B cell (primary cell): ENCODE results near the gene PATE4. TPM values are rescaled to one million over a fixed set of nuclear protein-coding genes. Genes with fewer than 3 reads are reported as not detected.
A peak's percentile ranks its signal among the peaks of the same experiment; 100 is the strongest.

Experiments
- ATAC-seq: fragments of 200-7000 bp; cut with Tn5 transposase; one replicate; pipeline ENCODE4 v1.10.0; 2021; ENCODE audit warnings: low read depth, mild to moderate bottlenecking, moderate number of reproducible peaks, moderate library complexity
- CTCF ChIA-PET: fragments of 350-600 bp; sonication (Branson Sonifier 250); formaldehyde crosslinking; loops from one replicate; lab custom pipeline; 2021; ENCODE audit warnings: antibody characterized with exemption, inconsistent platforms; lab: Charles Lee
- POLR2A ChIA-PET: fragments of 350-600 bp; sonication (Branson Sonifier 250); formaldehyde crosslinking; loops from one replicate; lab custom pipeline; 2021; ENCODE audit warnings: antibody characterized with exemption; lab: Charles Lee
- DNase-seq: peaks from one replicate; pipeline ENCODE4 v3.0.0; 2013
- H2AFZ ChIP-seq: 2 replicates; pipeline ENCODE4 v1.6.1; 2012; ENCODE audit warnings: mild to moderate bottlenecking, low read depth, low read length; ENCODE audit not compliant: insufficient read depth, poor library complexity, severe bottlenecking
- H3K27ac ChIP-seq, 2 donors: 1 replicate in 1 of 2; 2 replicates in 1 of 2; pipeline ENCODE4 v1.5.1; 2012 to 2013; ENCODE audit warnings: low read length in 2 of 2, mild to moderate bottlenecking in 2 of 2, moderate library complexity in 1 of 2
- H3K27me3 ChIP-seq, 4 experiments: fragments of 200-600 bp in 1 of 4; sonication (generic) in 1 of 4; replicated peaks in 1 of 4; 1 replicate in 2 of 4; 2 replicates in 2 of 4; pipeline versions ENCODE4 v1.6.1 to v1.7.0; 2013 to 2016; ENCODE audit warnings: low read length in 3 of 4, mild to moderate bottlenecking in 2 of 4, mixed read lengths in 1 of 4, moderate library complexity in 1 of 4; ENCODE audit not compliant: insufficient read depth in 4 of 4, control insufficient read depth in 3 of 4; ENCODE audit errors: control extremely low read depth in 1 of 4
- H3K36me3 ChIP-seq, 2 experiments: replicated peaks in 1 of 2; 1 replicate in 1 of 2; 2 replicates in 1 of 2; pipeline versions ENCODE4 v1.6.1 to v1.7.1; 2013; ENCODE audit warnings: low read length in 1 of 2; ENCODE audit not compliant: insufficient read depth in 2 of 2, control insufficient read depth in 1 of 2; ENCODE audit errors: control extremely low read depth in 1 of 2, extremely low read depth in 1 of 2
- H3K4me1 ChIP-seq, 2 donors: fragments of 200-600 bp in 1 of 2; sonication (generic) in 1 of 2; 1 replicate in 1 of 2; 2 replicates in 1 of 2; pipeline versions ENCODE4 v1.5.1 to v1.6.1; 2013 to 2017; ENCODE audit warnings: low read length in 2 of 2; ENCODE audit not compliant: control insufficient read depth in 2 of 2, insufficient read depth in 2 of 2
- H3K4me2 ChIP-seq: replicated peaks from 2 replicates; pipeline ENCODE3; 2012; ENCODE audit warnings: mild to moderate bottlenecking, low read depth, low read length; ENCODE audit not compliant: poor library complexity, severe bottlenecking
- H3K4me3 ChIP-seq, 5 experiments: fragments of 200-600 bp in 1 of 5; sonication (generic) in 1 of 5; 1 replicate in 3 of 5; 2 replicates in 2 of 5; pipeline versions ENCODE4 v1.5.1 to v1.7.0; 2011 to 2016; ENCODE audit warnings: low read length in 4 of 5, mild to moderate bottlenecking in 4 of 5, low read depth in 2 of 5, control low read depth in 1 of 5, moderate library complexity in 1 of 5; ENCODE audit not compliant: insufficient read depth in 1 of 5; ENCODE audit errors: control extremely low read depth in 1 of 5, extremely low read depth in 1 of 5
- H3K79me2 ChIP-seq: fragments of 200-600 bp; sonication (generic); one replicate; pipeline ENCODE4 v1.6.0; 2016; ENCODE audit warnings: low read length; ENCODE audit not compliant: control insufficient read depth, insufficient read depth
- H3K9ac ChIP-seq: fragments of 200-600 bp; sonication (generic); 2 replicates; pipeline ENCODE4 v1.6.1; 2017; ENCODE audit warnings: mild to moderate bottlenecking, low read length, moderate library complexity
- H3K9me3 ChIP-seq, 3 donors: one replicate each; pipeline versions ENCODE4 v1.6.1 to v1.7.1; 2013; ENCODE audit warnings: low read length in 2 of 3; ENCODE audit not compliant: control insufficient read depth in 2 of 3, insufficient read depth in 1 of 3; ENCODE audit errors: control extremely low read depth in 1 of 3
- H4K20me1 ChIP-seq: 2 replicates; pipeline ENCODE4 v1.6.0; 2012; ENCODE audit warnings: mild to moderate bottlenecking, low read length; ENCODE audit not compliant: insufficient read depth, control insufficient read depth, poor library complexity, severe bottlenecking
- H3K27ac Mint-ChIP-seq: one replicate; pipeline ENCODE4 v1.8.0; 2021; ENCODE audit warnings: mixed read lengths
- H3K27me3 Mint-ChIP-seq: one replicate; pipeline ENCODE4 v1.8.0; 2021; ENCODE audit warnings: mixed read lengths
- H3K4me1 Mint-ChIP-seq: one replicate; pipeline ENCODE4 v1.8.0; 2021; ENCODE audit warnings: mixed read lengths
- H3K4me3 Mint-ChIP-seq: one replicate; pipeline ENCODE4 v1.8.0; 2021; ENCODE audit warnings: mixed read lengths
- H3K9me3 Mint-ChIP-seq: one replicate; pipeline ENCODE4 v1.8.0; 2022; ENCODE audit warnings: mixed read lengths; ENCODE audit not compliant: insufficient read depth
- CTCF ChIP-seq: fragments of 200-600 bp; IDR thresholded peaks from one replicate; pipeline ENCODE4 v1.8.0; 2022; ENCODE audit warnings: antibody characterized with exemption, mild to moderate bottlenecking
- EZH2 ChIP-seq: IDR thresholded peaks from 2 replicates; pipeline ENCODE4 v1.6.1; 2012; ENCODE audit warnings: borderline replicate concordance, low read depth, mild to moderate bottlenecking, moderate library complexity, low read length; ENCODE audit not compliant: insufficient read depth, poor library complexity, severe bottlenecking
- WGBS: methylation state at CpG from one replicate; pipeline ENCODE4 v1.1.5; 2013; ENCODE audit warnings: missing lambda C conversion rate; ENCODE audit not compliant: insufficient coverage; 5-methylcytosine and 5-hydroxymethylcytosine counted together
- intact Hi-C: fragments of 100-400 bp; cut with micrococcal nuclease; formaldehyde crosslinking; loops from one replicate; pipeline ENCODE4 v1.10.0; 2022
- polyA plus RNA-seq: library from polyadenylated mRNA; depleted of rRNA; stranded (reverse); fragments of >200 nt; gene quantifications from 2 replicates; pipeline ENCODE4 v1.2.3, GENCODE V29; 2012
- total RNA-seq, 2 donors: library from RNA; stranded (reverse); fragments of 120-200 nt in 1 of 2; gene quantifications; 1 replicate in 1 of 2; 2 replicates in 1 of 2; pipeline versions ENCODE4 v1.2.3 to v1.2.4, GENCODE V29; 2013 to 2022

PATE4 gene
- total and polyA plus RNA-seq, 2 donors (not counting 1 experiment from before 2014, with no cell fraction given) = not detected

GRCh38 chr11:125883375-125883774 lies 50.3 kb downstream of the PATE4 start:
- DNase-seq (no peak), ATAC-seq (no peak)
- Histone ChIP-seq H4K20me1 (peaks cover 3% of the 10 kb centered on the region), H3K79me2 (no peaks in the 10 kb centered on the region), H3K4me2 (no peak overlapping the region), H3K27ac (no peak overlapping the region), H3K4me1 (peaks cover 3 to 16% of the 10 kb centered on the region in 2 donors), H3K4me3 (no peak overlapping the region), H3K27me3 (no peaks in the 10 kb centered on the region), H3K9me3 (peaks cover 0 to 7% (median 0%) of the 10 kb centered on the region in 3 donors), H3K9ac (no peak overlapping the region), H3K36me3 (no peaks in the 10 kb centered on the region), H2AFZ (no peak overlapping the region)
- Mint-ChIP-seq H3K9me3 (no peaks in the 10 kb centered on the region), H3K4me3 (no peak overlapping the region), H3K4me1 (peaks cover 14% of the 10 kb centered on the region), H3K27me3 (no peaks in the 10 kb centered on the region), H3K27ac (no peak overlapping the region)
- ChIA-PET CTCF (no interaction called here), POLR2A (no interaction called here)
- WGBS = 83% methylated on average over 8 of the region's 8 CpGs
- intact Hi-C loops = no loop called here
- TF ChIP-seq CTCF (no peak), EZH2 (no peak)

- Mint-ChIP-seq H3K27ac (peak overlapping the region; percentile 99), H3K4me1 (peaks cover 22% of the 10 kb centered on the region), H3K27me3 (no peaks in the 10 kb centered on the region), H3K9me3 (no peaks in the 10 kb centered on the region), H3K4me3 (peak overlapping the region; percentile 96)
- intact Hi-C loops = loop anchor here (1.0 to 5.0 kb wide), 10 partner anchors 13 to 775 kb away; partner anchors contain the start of genes CDON, CHEK1, EI24 and FAM118B
- H3K4me1 ChIP-seq = peaks cover 5 to 19% of the 10 kb centered on the region in 2 donors
- peaks cover 19% of the 10 kb centered on the region for H3K79me2 ChIP-seq
- ChIA-PET CTCF (interaction anchor here (0.7 to 2.4 kb wide), 7 partner anchors 10 to 763 kb away, joined by 3 to 14 read pairs (median 4); partner anchors contain the start of gene PUS3), POLR2A (interaction anchor here (0.7 to 3.1 kb wide), 6 partner anchors 9 to 824 kb away, joined by 3 to 17 read pairs (median 5); partner anchors contain the start of genes CHEK1, DDX25, EI24 and FAM118B)
- peaks cover 16% of the 10 kb centered on the region for H4K20me1 ChIP-seq
- peak overlapping the region; percentile 87 for H3K9ac ChIP-seq
- H3K36me3 ChIP-seq = peaks cover 0 to 4% of the 10 kb centered on the region in 2 experiments
- H3K4me2 ChIP-seq = peak overlapping the region; percentile 87
- H3K9me3 ChIP-seq = peaks cover 0 to 7% (median 0%) of the 10 kb centered on the region in 3 donors
- H3K4me3 ChIP-seq = peak overlapping the region in 4 of 5 experiments; percentile 71 to 97 (median 90)
- peak overlapping the region; percentile 90 to 94 for H3K27ac ChIP-seq
- H2AFZ ChIP-seq = peak overlapping the region; percentile 83
- no peak for TF ChIP-seq EZH2
- no peak for TF ChIP-seq CTCF
- no peak for DNase-seq
- WGBS = 20% methylated on average over 23 of the region's 24 CpGs
- peak; percentile 22 for ATAC-seq
- H3K27me3 ChIP-seq = no peaks in the 10 kb centered on the region
Observed at GRCh38 chr11:125886997-125887372, 53.9 kb downstream of the PATE4 start.
